Cardiac septum (tissue), 1 donor: ENCODE measurements around the gene PBOV1. TPM values are rescaled to one million over a fixed set of nuclear protein-coding genes. Genes with fewer than 3 reads are reported as not detected.

ENCODE experiments used
- DNase-seq: peaks from one replicate; pipeline ENCODE4 v3.0.0-alpha.2; 2020; ENCODE audit warnings: low spot score
- intact Hi-C: fragments of 100-400 bp; cut with DNase I; formaldehyde crosslinking; loops from one replicate; pipeline ENCODE4 v1.14.0; 2022
- total RNA-seq: library from RNA; stranded (reverse); fragmentation: NEBNext Ultra II Directional; extraction: Animal tissue kit (Norgen Biotek cat#: 25700); gene quantifications from one replicate; pipeline ENCODE4 v1.2.1, GENCODE V29; 2021
- donor health status: DM: no; HTN: no; CAD: no.

PBOV1 gene
- total RNA-seq, 1 donor from 2014 or later, result not detected

GRCh38 chr6:138240476-138241245, 22.4 kb upstream of the PBOV1 start:
- no peak for DNase-seq
- intact Hi-C loops, result no loop called here

GRCh38 chr6:138239774-138240173, 21.5 kb upstream of the PBOV1 start:
- DNase-seq, result no peak
- intact Hi-C loops, result no loop called here

- no peak for DNase-seq
- intact Hi-C loops, result no loop called here
These were observed 20.1 kb upstream of the PBOV1 start for GRCh38 chr6:138238368-138238767.

GRCh38 chr6:138237463-138237862, 19.2 kb upstream of the PBOV1 start:
- DNase-seq, result no peak
- intact Hi-C loops, result no loop called here

GRCh38 chr6:138235693-138236092, 17.4 kb upstream of the PBOV1 start:
- no peak for DNase-seq
- intact Hi-C loops, result no loop called here

GRCh38 chr6:138235205-138235604, 16.9 kb upstream of the PBOV1 start:
- intact Hi-C loops, result no loop called here
- DNase-seq, result no peak

GRCh38 chr6:138234363-138234762, 16.1 kb upstream of the PBOV1 start:
- intact Hi-C loops, result no loop called here

GRCh38 chr6:138231381-138231886, 13.1 kb upstream of the PBOV1 start:
- DNase-seq, result no peak
- intact Hi-C loops, result no loop called here

More at GRCh38 chr6:138234363-138234762, 16.1 kb upstream of the PBOV1 start:
- no peak for DNase-seq

GRCh38 chr6:138230759-138231380, 12.6 kb upstream of the PBOV1 start:
- intact Hi-C loops, result no loop called here
- DNase-seq, result no peak

GRCh38 chr6:138230221-138230620, 11.9 kb upstream of the PBOV1 start:
- DNase-seq, result no peak
- intact Hi-C loops, result no loop called here

- intact Hi-C loops, result no loop called here
- DNase-seq, result no peak
These were observed 11.4 kb upstream of the PBOV1 start for GRCh38 chr6:138229663-138230179.

- no peak for DNase-seq
- intact Hi-C loops, result no loop called here
These were observed 10.8 kb upstream of the PBOV1 start for GRCh38 chr6:138229072-138229471.

GRCh38 chr6:138227316-138227781, 9.1 kb upstream of the PBOV1 start:
- intact Hi-C loops, result no loop called here
- DNase-seq, result no peak

- intact Hi-C loops, result no loop called here
- no peak for DNase-seq
These were observed 8.5 kb upstream of the PBOV1 start for GRCh38 chr6:138226700-138227315.

GRCh38 chr6:138225953-138226352, 7.7 kb upstream of the PBOV1 start:
- intact Hi-C loops, result no loop called here
- DNase-seq, result no peak

- intact Hi-C loops, result no loop called here
- no peak for DNase-seq
These were observed 4.7 kb upstream of the PBOV1 start for GRCh38 chr6:138222901-138223546.

GRCh38 chr6:138219901-138220300, 1.6 kb upstream of the PBOV1 start:
- intact Hi-C loops, result no loop called here

GRCh38 chr6:138219398-138219797, 1.1 kb upstream of the PBOV1 start:
- intact Hi-C loops, result no loop called here
- DNase-seq, result no peak

More at GRCh38 chr6:138219901-138220300, 1.6 kb upstream of the PBOV1 start:
- no peak for DNase-seq

GRCh38 chr6:138215093-138215782, 3.1 kb downstream of the PBOV1 start:
- no peak for DNase-seq
- intact Hi-C loops, result no loop called here
